HepG2 (cell line): ENCODE results near the gene STRN4. TPM values are rescaled to one million over a fixed set of nuclear protein-coding genes. Genes with fewer than 3 reads are reported as not detected.

Source experiments
- BRF2 ChIP-seq: sonication (generic); formaldehyde crosslinking; IDR thresholded peaks from 2 replicates; pipeline ENCODE4 v1.8.1; 2022; ENCODE audit warnings: mild to moderate bottlenecking, missing genetic modification reagents
- CBX1 ChIP-seq: IDR thresholded peaks from one replicate; pipeline ENCODE4 v1.6.1; 2016; ENCODE audit warnings: antibody characterized with exemption, low read depth
- DNMT3B ChIP-seq: conservative IDR thresholded peaks from 2 replicates; pipeline ENCODE4 v1.6.1; 2016; ENCODE audit warnings: missing biosample characterization, control low read depth
- GATAD2A ChIP-seq: IDR thresholded peaks from 2 replicates; pipeline ENCODE4 v1.6.1; 2016
- GZF1 ChIP-seq: sonication (generic); formaldehyde crosslinking; IDR thresholded peaks from 2 replicates; pipeline ENCODE4 v1.5.1; 2020; ENCODE audit warnings: mild to moderate bottlenecking, missing genetic modification reagents
- KLF13 ChIP-seq: sonication (generic); formaldehyde crosslinking; IDR thresholded peaks from 2 replicates; pipeline ENCODE4 v1.4.0; 2020; ENCODE audit warnings: mild to moderate bottlenecking, missing genetic modification reagents
- MTA1 ChIP-seq: sonication (generic); formaldehyde crosslinking; IDR thresholded peaks from 2 replicates; pipeline ENCODE4 v1.4.0; 2020; ENCODE audit warnings: missing genetic modification reagents, mild to moderate bottlenecking, borderline replicate concordance
- SRSF9 ChIP-seq: fragments of 200-400 bp; formaldehyde crosslinking; IDR thresholded peaks from 2 replicates; pipeline ENCODE4 v1.6.1; 2018; ENCODE audit warnings: borderline replicate concordance, mild to moderate bottlenecking, low read depth, low read length; ENCODE audit not compliant: insufficient read depth, poor library complexity, severe bottlenecking
- STAT5B ChIP-seq: sonication (generic); formaldehyde crosslinking; IDR thresholded peaks from 2 replicates; pipeline ENCODE4 v1.4.0; 2020; ENCODE audit warnings: missing genetic modification reagents
- TOPORS ChIP-seq: sonication (generic); formaldehyde crosslinking; IDR thresholded peaks from 2 replicates; pipeline ENCODE4 v1.8.0; 2023; ENCODE audit warnings: mild to moderate bottlenecking, missing genetic modification reagents
- WIZ ChIP-seq: sonication (generic); formaldehyde crosslinking; IDR thresholded peaks from 2 replicates; pipeline ENCODE4 v1.5.1; 2020; ENCODE audit warnings: mild to moderate bottlenecking, missing genetic modification reagents
- ZBTB38 ChIP-seq: sonication (generic); formaldehyde crosslinking; IDR thresholded peaks from 2 replicates; pipeline ENCODE4 v1.5.1; 2020; ENCODE audit warnings: mild to moderate bottlenecking, missing genetic modification reagents
- ZNF205 ChIP-seq: IDR thresholded peaks from 2 replicates; pipeline ENCODE4 v1.6.1; 2018; ENCODE audit warnings: missing biosample characterization, missing genetic modification reagents
- ZNF253 ChIP-seq: sonication (generic); formaldehyde crosslinking; IDR thresholded peaks from 2 replicates; pipeline ENCODE4 v1.8.0; 2022; ENCODE audit warnings: mild to moderate bottlenecking, missing genetic modification reagents, borderline replicate concordance
- ZNF460 ChIP-seq: sonication (generic); formaldehyde crosslinking; IDR thresholded peaks from 2 replicates; pipeline ENCODE4 v1.5.1; 2020; ENCODE audit warnings: missing genetic modification reagents, mild to moderate bottlenecking, borderline replicate concordance
- ZNF558 ChIP-seq: sonication (generic); formaldehyde crosslinking; IDR thresholded peaks from 2 replicates; pipeline ENCODE4 v1.9.0; 2022; ENCODE audit warnings: mild to moderate bottlenecking, missing genetic modification reagents, borderline replicate concordance
- ZNF678 ChIP-seq: sonication (generic); formaldehyde crosslinking; IDR thresholded peaks from 2 replicates; pipeline ENCODE4 v1.4.0; 2020; ENCODE audit warnings: mild to moderate bottlenecking, missing genetic modification reagents
- ZNF878 ChIP-seq: sonication (generic); formaldehyde crosslinking; IDR thresholded peaks from 2 replicates; pipeline ENCODE4 v1.8.1; 2023; ENCODE audit warnings: mild to moderate bottlenecking, missing genetic modification reagents, moderate library complexity
- polyA plus RNA-seq, 8 experiments: library from polyadenylated mRNA; depleted of rRNA in 3 of 8; stranded (reverse) in 7 of 8; unstranded in 1 of 8; fragments of >200 nt; fragmentation: Illumina TruSeq in 4 of 8; extraction: Trizol in 4 of 8; gene quantifications; 2 replicates each; pipeline versions ENCODE4 v1.2.1 to v1.2.3, GENCODE V29; 2011 to 2016; ENCODE audit warnings: low read depth in 4 of 8, missing spikeins in 1 of 8, mixed read lengths in 1 of 8; ENCODE audit not compliant: insufficient read depth in 1 of 8
- total RNA-seq, 5 experiments: library from RNA; depleted of rRNA; stranded (reverse); fragments of >200 nt; fragmentation: Illumina TruSeq; extraction: Trizol; gene quantifications; 2 replicates each; pipeline ENCODE4 v1.2.3, GENCODE V29; 2016; ENCODE audit warnings: low read depth in 1 of 5
- TF ChIP-seq, protein P1 (sequence below): sonication (generic); formaldehyde crosslinking; IDR thresholded peaks from 2 replicates; pipeline ENCODE4 v1.4.0; 2020; ENCODE audit warnings: missing genetic modification reagents, borderline replicate concordance

The STRN4 gene
- total and polyA plus RNA-seq, 2 of the 13 experiments (the other 11 are each of a cell fraction or from before 2014, with no cell fraction given): 43.1 to 57.3 TPM

DNA sequence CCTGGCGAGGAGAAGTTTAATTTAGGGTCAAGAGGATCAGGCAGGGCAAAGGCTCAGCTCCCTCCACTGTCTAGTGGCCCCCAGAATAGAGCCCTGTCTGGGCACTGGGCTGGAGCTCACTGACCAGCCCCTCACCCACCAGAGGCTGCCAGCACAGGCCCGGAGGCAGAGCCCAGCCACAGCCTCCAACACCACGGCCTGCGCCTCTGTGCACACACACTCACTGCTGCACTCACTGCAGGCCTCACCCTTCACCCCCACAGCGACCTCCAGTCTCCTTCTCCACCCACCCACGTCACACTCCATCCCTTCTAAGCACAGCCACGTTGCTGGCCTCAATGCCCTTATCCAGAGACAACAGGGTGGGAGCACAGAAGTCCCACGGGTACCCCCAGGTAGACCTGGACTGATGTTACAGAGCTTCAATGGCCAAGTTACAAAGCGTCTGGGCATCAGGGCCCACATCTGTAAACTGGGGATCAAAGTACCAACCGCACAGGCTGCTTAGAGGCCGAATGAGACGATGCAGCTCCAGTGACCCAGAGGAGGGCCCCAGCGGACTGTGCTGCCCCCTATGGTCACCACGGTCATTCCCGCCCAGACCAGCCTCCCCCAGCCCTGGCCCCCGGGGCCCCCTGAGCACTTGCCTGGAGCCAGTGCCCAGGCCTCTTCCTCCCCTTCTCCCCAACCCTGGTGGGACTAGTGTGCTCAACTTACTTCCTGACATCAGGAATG lies 24.8 kb downstream of the STRN4 start (continued):
- TF ChIP-seq, protein P1, sequence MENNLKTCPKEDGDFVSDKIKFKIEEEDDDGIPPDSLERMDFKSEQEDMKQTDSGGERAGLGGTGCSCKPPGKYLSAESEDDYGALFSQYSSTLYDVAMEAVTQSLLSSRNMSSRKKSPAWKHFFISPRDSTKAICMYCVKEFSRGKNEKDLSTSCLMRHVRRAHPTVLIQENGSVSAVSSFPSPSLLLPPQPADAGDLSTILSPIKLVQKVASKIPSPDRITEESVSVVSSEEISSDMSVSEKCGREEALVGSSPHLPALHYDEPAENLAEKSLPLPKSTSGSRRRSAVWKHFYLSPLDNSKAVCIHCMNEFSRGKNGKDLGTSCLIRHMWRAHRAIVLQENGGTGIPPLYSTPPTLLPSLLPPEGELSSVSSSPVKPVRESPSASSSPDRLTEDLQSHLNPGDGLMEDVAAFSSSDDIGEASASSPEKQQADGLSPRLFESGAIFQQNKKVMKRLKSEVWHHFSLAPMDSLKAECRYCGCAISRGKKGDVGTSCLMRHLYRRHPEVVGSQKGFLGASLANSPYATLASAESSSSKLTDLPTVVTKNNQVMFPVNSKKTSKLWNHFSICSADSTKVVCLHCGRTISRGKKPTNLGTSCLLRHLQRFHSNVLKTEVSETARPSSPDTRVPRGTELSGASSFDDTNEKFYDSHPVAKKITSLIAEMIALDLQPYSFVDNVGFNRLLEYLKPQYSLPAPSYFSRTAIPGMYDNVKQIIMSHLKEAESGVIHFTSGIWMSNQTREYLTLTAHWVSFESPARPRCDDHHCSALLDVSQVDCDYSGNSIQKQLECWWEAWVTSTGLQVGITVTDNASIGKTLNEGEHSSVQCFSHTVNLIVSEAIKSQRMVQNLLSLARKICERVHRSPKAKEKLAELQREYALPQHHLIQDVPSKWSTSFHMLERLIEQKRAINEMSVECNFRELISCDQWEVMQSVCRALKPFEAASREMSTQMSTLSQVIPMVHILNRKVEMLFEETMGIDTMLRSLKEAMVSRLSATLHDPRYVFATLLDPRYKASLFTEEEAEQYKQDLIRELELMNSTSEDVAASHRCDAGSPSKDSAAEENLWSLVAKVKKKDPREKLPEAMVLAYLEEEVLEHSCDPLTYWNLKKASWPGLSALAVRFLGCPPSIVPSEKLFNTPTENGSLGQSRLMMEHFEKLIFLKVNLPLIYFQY (CRISPR knock-in tag): no peak
- TF ChIP-seq WIZ (CRISPR knock-in tag): no peak
- no peak for TF ChIP-seq KLF13 (CRISPR knock-in tag)
- no peak for TF ChIP-seq CBX1
- TF ChIP-seq ZBTB38 (CRISPR knock-in tag): peak; percentile 96
- no peak for TF ChIP-seq DNMT3B (CRISPR knock-in tag)
- TF ChIP-seq BRF2: no peak
- no peak for TF ChIP-seq ZNF205
- no peak for TF ChIP-seq TOPORS (CRISPR knock-in tag)
- TF ChIP-seq ZNF253 (CRISPR knock-in tag): no peak
- TF ChIP-seq SRSF9: no peak
- TF ChIP-seq GATAD2A: no peak
- TF ChIP-seq GZF1 (CRISPR knock-in tag): no peak
- TF ChIP-seq ZNF558 (CRISPR knock-in tag): no peak
- no peak for TF ChIP-seq ZNF460 (CRISPR knock-in tag)
- TF ChIP-seq STAT5B (CRISPR knock-in tag): no peak
- no peak for TF ChIP-seq ZNF878
- TF ChIP-seq MTA1 (CRISPR knock-in tag): peak; percentile 28; the same call in 1 of the 2 replicates
- TF ChIP-seq ZNF678 (CRISPR knock-in tag): no peak
